ENCODE results near the gene MND1.
"Not testable (repeated sequence)": the region's sequence is repeated elsewhere in the genome, so short reads cannot be mapped to it uniquely, and the experiment has no call there.

The MND1 gene

GRCh38 chr4:153433754-153434105 is 89.2 kb downstream of the MND1 start:
- Histone ChIP-seq H3K36me3 (ENCODE audit: control insufficient read depth in 1 of 2, insufficient read depth in 2 of 2, low read length in 2 of 2) (no peaks in the 10 kb centered on the region), H3K4me1 (ENCODE audit: control insufficient read depth in 1 of 2, insufficient read depth in 2 of 2, low read length in 2 of 2) (peaks cover 6 to 10% of the 10 kb centered on the region in 2 donors), H3K9ac (ENCODE audit: low read depth in 1 of 2, low read length in 2 of 2) (no peak overlapping the region), H3K27ac (ENCODE audit: low read depth, low read length) (no peak overlapping the region), H3K9me3 (ENCODE audit: control insufficient read depth in 1 of 2, low read length in 2 of 2) (no peaks in the 10 kb centered on the region), H3K27me3 (ENCODE audit: control insufficient read depth in 1 of 2, insufficient read depth in 2 of 2, low read length in 2 of 2) (no peaks in the 10 kb centered on the region), H3K4me3 (ENCODE audit: low read depth in 1 of 2, low read length in 2 of 2) (no peak overlapping the region)

DNA sequence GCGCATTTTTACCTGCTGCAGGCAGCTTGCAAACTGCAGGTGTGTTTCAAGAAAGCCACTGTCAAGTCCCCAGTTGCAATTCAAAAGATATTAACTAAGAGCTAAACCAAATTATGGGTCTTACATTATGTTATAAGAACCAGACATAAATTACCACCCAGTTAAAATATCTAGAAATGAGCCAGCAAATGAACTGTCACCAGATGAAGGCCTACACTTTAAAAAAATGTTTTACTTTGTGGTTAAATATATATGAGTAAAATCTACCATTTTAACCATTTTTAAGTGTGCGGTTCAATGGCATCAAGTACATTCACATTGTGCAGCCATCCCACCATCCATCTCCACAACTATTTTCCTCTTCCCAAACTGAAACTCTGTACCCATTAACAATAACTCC is 89.7 kb downstream of the MND1 start:
- no peak overlapping the region for H3K4me3 ChIP-seq (ENCODE audit: low read depth in 1 of 2, low read length in 2 of 2)
- no peaks in the 10 kb centered on the region for H3K27me3 ChIP-seq (ENCODE audit: control insufficient read depth in 1 of 2, insufficient read depth in 2 of 2, low read length in 2 of 2)
- no peaks in the 10 kb centered on the region for H3K36me3 ChIP-seq (ENCODE audit: control insufficient read depth in 1 of 2, insufficient read depth in 2 of 2, low read length in 2 of 2)
- H3K9ac ChIP-seq (ENCODE audit: low read depth in 1 of 2, low read length in 2 of 2) = no peak overlapping the region
- peaks cover 6 to 10% of the 10 kb centered on the region in 2 donors for H3K4me1 ChIP-seq (ENCODE audit: control insufficient read depth in 1 of 2, insufficient read depth in 2 of 2, low read length in 2 of 2)
- H3K27ac ChIP-seq (ENCODE audit: low read depth, low read length) = no peak overlapping the region
- H3K9me3 ChIP-seq (ENCODE audit: control insufficient read depth in 1 of 2, low read length in 2 of 2) = no peaks in the 10 kb centered on the region

GRCh38 chr4:153438916-153439756 is 94.6 kb downstream of the MND1 start:
- Histone ChIP-seq H3K27me3 (ENCODE audit: control insufficient read depth in 1 of 2, insufficient read depth in 2 of 2, low read length in 2 of 2) (no peaks in the 10 kb centered on the region), H3K27ac (ENCODE audit: low read depth, low read length) (no peak overlapping the region), H3K4me3 (ENCODE audit: low read depth in 1 of 2, low read length in 2 of 2) (peak overlapping the region in 1 of 2 donors; percentile 35), H3K9me3 (ENCODE audit: control insufficient read depth in 1 of 2, low read length in 2 of 2) (no peaks in the 10 kb centered on the region), H3K4me1 (ENCODE audit: control insufficient read depth in 1 of 2, insufficient read depth in 2 of 2, low read length in 2 of 2) (no peaks in the 10 kb centered on the region), H3K9ac (ENCODE audit: low read depth in 1 of 2, low read length in 2 of 2) (no peak overlapping the region), H3K36me3 (ENCODE audit: control insufficient read depth in 1 of 2, insufficient read depth in 2 of 2, low read length in 2 of 2) (no peaks in the 10 kb centered on the region)

DNA sequence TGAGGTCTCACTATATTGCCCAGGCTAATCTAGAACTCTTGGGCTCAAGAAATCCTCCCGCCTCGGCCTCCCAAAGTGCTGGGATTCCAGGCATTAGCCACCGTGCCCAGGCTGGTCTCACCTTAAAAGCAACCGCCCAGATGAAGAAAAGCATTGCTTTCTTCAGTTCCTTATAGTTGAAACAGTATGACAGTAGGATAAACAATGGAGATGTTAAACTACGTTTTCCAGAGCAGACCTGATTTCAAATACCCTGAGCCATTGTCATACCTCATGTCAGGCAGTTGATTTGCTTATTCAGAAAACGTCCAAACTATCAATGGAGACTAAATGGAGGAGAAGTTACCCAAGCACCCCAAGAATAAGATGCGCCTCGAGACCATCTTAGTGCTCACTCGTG is 95.3 kb downstream of the MND1 start:
- Histone ChIP-seq H3K9me3 (ENCODE audit: control insufficient read depth in 1 of 2, low read length in 2 of 2) (no peaks in the 10 kb centered on the region), H3K9ac (ENCODE audit: low read depth in 1 of 2, low read length in 2 of 2) (no peak overlapping the region), H3K4me1 (ENCODE audit: control insufficient read depth in 1 of 2, insufficient read depth in 2 of 2, low read length in 2 of 2) (no peaks in the 10 kb centered on the region), H3K36me3 (ENCODE audit: control insufficient read depth in 1 of 2, insufficient read depth in 2 of 2, low read length in 2 of 2) (no peaks in the 10 kb centered on the region), H3K27ac (ENCODE audit: low read depth, low read length) (no peak overlapping the region), H3K4me3 (ENCODE audit: low read depth in 1 of 2, low read length in 2 of 2) (no peak overlapping the region), H3K27me3 (ENCODE audit: control insufficient read depth in 1 of 2, insufficient read depth in 2 of 2, low read length in 2 of 2) (no peaks in the 10 kb centered on the region)

GRCh38 chr4:153440475-153440874 is 96.0 kb downstream of the MND1 start:
- H3K9me3 ChIP-seq (ENCODE audit: control insufficient read depth in 1 of 2, low read length in 2 of 2) = no peaks in the 10 kb centered on the region

GRCh38 chr4:153447175-153447905 is 102.9 kb downstream of the MND1 start:
- no peak overlapping the region for H3K9ac ChIP-seq (ENCODE audit: low read depth in 1 of 2, low read length in 2 of 2)
- H3K4me3 ChIP-seq (ENCODE audit: low read depth in 1 of 2, low read length in 2 of 2) = no peak overlapping the region
- no peaks in the 10 kb centered on the region for H3K4me1 ChIP-seq (ENCODE audit: control insufficient read depth in 1 of 2, insufficient read depth in 2 of 2, low read length in 2 of 2)
- no peaks in the 10 kb centered on the region for H3K9me3 ChIP-seq (ENCODE audit: control insufficient read depth in 1 of 2, low read length in 2 of 2)
- H3K27me3 ChIP-seq (ENCODE audit: control insufficient read depth in 1 of 2, insufficient read depth in 2 of 2, low read length in 2 of 2) = no peaks in the 10 kb centered on the region
- H3K27ac ChIP-seq (ENCODE audit: low read depth, low read length) = no peak overlapping the region
- no peaks in the 10 kb centered on the region for H3K36me3 ChIP-seq (ENCODE audit: control insufficient read depth in 1 of 2, insufficient read depth in 2 of 2, low read length in 2 of 2)

More at GRCh38 chr4:153440475-153440874, 96.0 kb downstream of the MND1 start:
- H3K36me3 ChIP-seq (ENCODE audit: control insufficient read depth in 1 of 2, insufficient read depth in 2 of 2, low read length in 2 of 2) = no peaks in the 10 kb centered on the region
- H3K9ac ChIP-seq (ENCODE audit: low read depth in 1 of 2, low read length in 2 of 2) = no peak overlapping the region
- no peak overlapping the region for H3K4me3 ChIP-seq (ENCODE audit: low read depth in 1 of 2, low read length in 2 of 2)
- H3K27me3 ChIP-seq (ENCODE audit: control insufficient read depth in 1 of 2, insufficient read depth in 2 of 2, low read length in 2 of 2) = no peaks in the 10 kb centered on the region
- no peak overlapping the region for H3K27ac ChIP-seq (ENCODE audit: low read depth, low read length)
- H3K4me1 ChIP-seq (ENCODE audit: control insufficient read depth in 1 of 2, insufficient read depth in 2 of 2, low read length in 2 of 2) = no peaks in the 10 kb centered on the region

GRCh38 chr4:153448003-153448731 is 103.7 kb downstream of the MND1 start:
- H3K9ac ChIP-seq (ENCODE audit: low read depth in 1 of 2, low read length in 2 of 2) = no peak overlapping the region
- H3K9me3 ChIP-seq (ENCODE audit: control insufficient read depth in 1 of 2, low read length in 2 of 2) = no peaks in the 10 kb centered on the region
- H3K27me3 ChIP-seq (ENCODE audit: control insufficient read depth in 1 of 2, insufficient read depth in 2 of 2, low read length in 2 of 2) = no peaks in the 10 kb centered on the region
- H3K27ac ChIP-seq (ENCODE audit: low read depth, low read length) = no peak overlapping the region
- H3K36me3 ChIP-seq (ENCODE audit: control insufficient read depth in 1 of 2, insufficient read depth in 2 of 2, low read length in 2 of 2) = no peaks in the 10 kb centered on the region
- H3K4me3 ChIP-seq (ENCODE audit: low read depth in 1 of 2, low read length in 2 of 2) = no peak overlapping the region
- no peaks in the 10 kb centered on the region for H3K4me1 ChIP-seq (ENCODE audit: control insufficient read depth in 1 of 2, insufficient read depth in 2 of 2, low read length in 2 of 2)

DNA sequence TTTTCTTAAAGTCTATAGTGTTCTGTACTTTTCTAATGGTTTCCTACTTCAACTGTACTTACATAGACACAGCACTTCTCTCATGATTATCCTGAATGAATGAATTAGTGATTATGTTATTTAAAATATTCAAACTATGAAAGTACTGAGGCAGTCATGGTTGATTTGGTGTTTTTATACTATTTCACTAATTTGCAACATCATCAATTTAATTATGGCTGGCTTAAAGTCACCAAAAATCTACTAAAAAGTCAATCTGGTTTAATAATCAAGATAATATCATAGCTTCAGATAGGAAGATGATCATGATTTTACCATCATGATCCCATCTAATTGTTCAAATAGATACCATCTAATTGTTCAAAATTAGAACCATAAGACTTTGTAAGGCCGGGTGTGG is 104.8 kb downstream of the MND1 start:
- Histone ChIP-seq H3K4me1 (ENCODE audit: control insufficient read depth in 1 of 2, insufficient read depth in 2 of 2, low read length in 2 of 2) (no peaks in the 10 kb centered on the region), H3K9ac (ENCODE audit: low read depth in 1 of 2, low read length in 2 of 2) (no peak overlapping the region), H3K36me3 (ENCODE audit: control insufficient read depth in 1 of 2, insufficient read depth in 2 of 2, low read length in 2 of 2) (no peaks in the 10 kb centered on the region), H3K4me3 (ENCODE audit: low read depth in 1 of 2, low read length in 2 of 2) (no peak overlapping the region), H3K9me3 (ENCODE audit: control insufficient read depth in 1 of 2, low read length in 2 of 2) (no peaks in the 10 kb centered on the region), H3K27me3 (ENCODE audit: control insufficient read depth in 1 of 2, insufficient read depth in 2 of 2, low read length in 2 of 2) (no peaks in the 10 kb centered on the region), H3K27ac (ENCODE audit: low read depth, low read length) (no peak overlapping the region)

- no peak overlapping the region for H3K4me3 ChIP-seq (ENCODE audit: low read depth in 1 of 2, low read length in 2 of 2)
- H3K27me3 ChIP-seq (ENCODE audit: control insufficient read depth in 1 of 2, insufficient read depth in 2 of 2, low read length in 2 of 2) = no peaks in the 10 kb centered on the region
- no peaks in the 10 kb centered on the region for H3K4me1 ChIP-seq (ENCODE audit: control insufficient read depth in 1 of 2, insufficient read depth in 2 of 2, low read length in 2 of 2)
- H3K27ac ChIP-seq (ENCODE audit: low read depth, low read length) = no peak overlapping the region
- H3K36me3 ChIP-seq (ENCODE audit: control insufficient read depth in 1 of 2, insufficient read depth in 2 of 2, low read length in 2 of 2) = no peaks in the 10 kb centered on the region
- H3K9ac ChIP-seq (ENCODE audit: low read depth in 1 of 2, low read length in 2 of 2) = no peak overlapping the region
- no peaks in the 10 kb centered on the region for H3K9me3 ChIP-seq (ENCODE audit: control insufficient read depth in 1 of 2, low read length in 2 of 2)
Observed at GRCh38 chr4:153450544-153450917, 106.0 kb downstream of the MND1 start.

DNA sequence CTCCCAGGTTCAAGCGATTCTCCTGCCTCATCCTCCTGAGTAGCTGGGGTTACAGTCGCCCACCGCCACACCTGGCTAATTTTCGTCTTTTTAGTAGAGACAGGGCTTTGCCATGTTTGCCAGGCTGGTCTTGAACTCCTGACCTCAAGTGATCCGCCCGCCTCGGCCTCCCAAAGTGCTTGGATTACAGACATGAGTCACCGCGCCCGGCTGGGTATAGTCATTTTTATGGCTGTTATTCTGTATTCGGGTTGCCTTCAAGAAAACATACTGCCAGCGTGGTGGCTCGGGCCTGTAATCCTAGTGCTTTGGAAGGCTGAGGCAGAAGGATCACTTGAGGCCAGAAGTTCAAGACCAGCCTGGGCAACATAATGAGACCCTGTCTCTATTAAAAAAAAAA is 106.7 kb downstream of the MND1 start:
- H3K36me3 ChIP-seq (ENCODE audit: control insufficient read depth in 1 of 2, insufficient read depth in 2 of 2, low read length in 2 of 2); H3K9ac ChIP-seq (ENCODE audit: low read depth in 1 of 2, low read length in 2 of 2); H3K27ac ChIP-seq (ENCODE audit: low read depth, low read length); H3K9me3 ChIP-seq (ENCODE audit: control insufficient read depth in 1 of 2, low read length in 2 of 2); H3K27me3 ChIP-seq (ENCODE audit: control insufficient read depth in 1 of 2, insufficient read depth in 2 of 2, low read length in 2 of 2); H3K4me3 ChIP-seq (ENCODE audit: low read depth in 1 of 2, low read length in 2 of 2); H3K4me1 ChIP-seq (ENCODE audit: control insufficient read depth in 1 of 2, insufficient read depth in 2 of 2, low read length in 2 of 2): not testable (repeated sequence)
